GM19023 (cell line): Measurements from ENCODE around the gene NDUFA8.

ENCODE experiments used
- ATAC-seq: cut with Tn5 transposase; IDR thresholded peaks from one replicate; pipeline ENCODE4 v1.9.1; 2021; ENCODE audit warnings: mild to moderate bottlenecking, moderate library complexity; ENCODE audit not compliant: unreplicated experiment

NDUFA8 gene

GRCh38 chr9:122138560-122139268, 20.9 kb downstream of the NDUFA8 start:
- ATAC-seq = no peak

- no peak for ATAC-seq
Observed at GRCh38 chr9:122135529-122135859, 24.1 kb downstream of the NDUFA8 start.

GRCh38 chr9:122134822-122135528, 24.6 kb downstream of the NDUFA8 start:
- no peak for ATAC-seq

GRCh38 chr9:122133984-122134535, 25.5 kb downstream of the NDUFA8 start:
- ATAC-seq = no peak

- ATAC-seq = no peak
Observed at GRCh38 chr9:122133263-122133983, 26.2 kb downstream of the NDUFA8 start.

GRCh38 chr9:122132539-122132938, 27.0 kb downstream of the NDUFA8 start:
- no peak for ATAC-seq

- ATAC-seq = no peak
Observed at GRCh38 chr9:122131401-122132001, 28.1 kb downstream of the NDUFA8 start.

GRCh38 chr9:122130837-122131236, 28.7 kb downstream of the NDUFA8 start:
- ATAC-seq = no peak

GRCh38 chr9:122129969-122130368, 29.6 kb downstream of the NDUFA8 start:
- ATAC-seq = no peak

- no peak for ATAC-seq
Observed at GRCh38 chr9:122128969-122129343, 30.6 kb downstream of the NDUFA8 start.

- no peak for ATAC-seq
Observed at GRCh38 chr9:122128007-122128968, 31.3 kb downstream of the NDUFA8 start.

GRCh38 chr9:122127396-122127798, 32.2 kb downstream of the NDUFA8 start:
- no peak for ATAC-seq

- ATAC-seq = no peak
Observed at GRCh38 chr9:122126331-122127261, 33.0 kb downstream of the NDUFA8 start.

- ATAC-seq = no peak
Observed at GRCh38 chr9:122125509-122126330, 33.9 kb downstream of the NDUFA8 start.

- ATAC-seq = peak; percentile 76
Observed at GRCh38 chr9:122125158-122125508, 34.4 kb downstream of the NDUFA8 start.

GRCh38 chr9:122124528-122124927, 35.1 kb downstream of the NDUFA8 start:
- no peak for ATAC-seq

- ATAC-seq = no peak
Observed at GRCh38 chr9:122124048-122124447, 35.5 kb downstream of the NDUFA8 start.

- ATAC-seq = no peak
Observed at GRCh38 chr9:122122903-122123632, 36.5 kb downstream of the NDUFA8 start.
